HPDE6-E6E7 (cell line): ENCODE results near the gene UNC5C.

Experiments used
- DNase-seq: peaks from one replicate; pipeline ENCODE4 v3.0.0; 2011; ENCODE audit warnings: missing footprints; ENCODE audit errors: extremely low spot score

Gene UNC5C

DNA sequence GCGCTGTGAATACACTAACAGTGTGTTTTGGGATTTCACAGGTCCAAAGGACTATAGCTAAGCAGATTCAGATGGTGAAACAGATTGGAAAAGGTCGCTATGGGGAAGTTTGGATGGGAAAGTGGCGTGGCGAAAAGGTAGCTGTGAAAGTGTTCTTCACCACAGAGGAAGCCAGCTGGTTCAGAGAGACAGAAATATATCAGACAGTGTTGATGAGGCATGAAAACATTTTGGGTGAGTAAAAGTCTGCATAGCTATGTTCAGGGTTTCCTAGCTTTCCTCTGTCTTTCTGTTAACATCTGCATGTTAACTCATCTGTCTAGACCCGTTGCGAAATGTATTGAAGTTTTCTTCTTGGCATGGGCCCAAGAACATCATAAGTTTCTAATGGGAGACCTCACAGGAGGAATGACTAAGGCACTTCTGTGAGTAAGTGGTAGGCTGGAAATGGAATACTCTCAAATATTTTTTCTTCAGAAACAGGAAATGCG, 418.9 kb downstream of the UNC5C start:
- peak; percentile 71 for DNase-seq

DNA sequence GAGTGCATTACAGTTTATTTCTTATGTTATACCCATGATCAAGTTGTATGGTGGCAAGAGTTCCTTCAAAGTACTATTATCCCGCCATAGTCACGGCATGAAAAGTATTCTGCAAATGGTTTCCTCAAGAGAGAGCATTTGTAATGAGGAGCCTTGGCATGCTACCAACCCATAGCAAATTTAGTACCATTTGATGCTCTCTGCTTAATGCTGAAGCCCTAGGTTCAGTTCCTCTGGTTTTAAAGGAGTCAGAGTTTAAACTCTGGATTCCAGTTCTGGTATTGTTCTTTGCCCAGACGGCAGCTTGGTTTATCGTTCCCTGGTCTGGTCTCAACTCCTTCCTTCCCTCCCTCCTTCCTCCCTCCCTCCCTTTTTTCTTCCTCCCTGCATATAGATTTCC, 419.7 kb downstream of the UNC5C start:
- no peak for DNase-seq

DNA sequence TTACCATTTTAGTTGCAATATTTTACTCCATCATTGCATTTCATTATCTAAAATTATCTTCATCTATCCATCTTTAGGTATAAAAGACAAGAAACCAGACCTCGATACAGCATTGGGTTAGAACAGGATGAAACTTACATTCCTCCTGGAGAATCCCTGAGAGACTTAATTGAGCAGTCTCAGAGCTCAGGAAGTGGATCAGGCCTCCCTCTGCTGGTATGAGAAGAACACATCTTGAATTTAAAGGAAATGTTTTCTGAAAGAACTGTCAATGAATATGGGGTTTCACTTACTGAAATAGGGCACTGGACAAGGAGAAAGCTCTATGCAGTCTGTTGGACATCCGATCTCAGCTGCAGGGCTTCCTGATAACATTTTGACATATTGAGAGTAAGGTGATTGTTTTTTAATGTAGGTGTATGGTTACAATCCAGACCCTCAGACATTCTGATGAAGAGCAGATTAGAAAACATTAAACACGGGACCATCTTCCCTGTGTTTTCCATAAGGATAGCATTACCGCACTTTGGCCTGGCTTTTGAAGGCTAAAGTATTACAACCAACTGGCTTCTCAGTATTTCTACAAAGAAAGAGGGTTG, 423.8 kb downstream of the UNC5C start:
- peak; percentile 26 for DNase-seq

DNA sequence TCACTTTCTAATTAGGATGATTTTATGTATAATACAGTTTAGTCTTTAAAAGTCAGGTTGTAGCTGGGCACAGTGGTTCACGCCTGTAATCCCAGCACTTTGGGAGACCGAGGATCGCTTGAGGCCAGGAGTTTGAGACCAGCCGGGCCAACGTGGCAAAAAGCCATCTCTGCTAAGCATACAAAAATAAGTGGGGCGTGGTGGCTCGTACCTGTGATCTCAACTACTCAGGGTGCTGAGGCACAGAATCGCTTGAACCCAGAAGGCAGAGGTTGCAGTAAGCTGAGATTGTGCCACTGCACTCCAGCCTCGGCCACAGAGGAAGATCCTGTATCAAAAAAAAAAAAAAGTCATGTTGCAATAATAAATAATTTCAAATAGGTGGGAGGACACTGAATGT, 426.8 kb downstream of the UNC5C start:
- DNase-seq: no peak

DNA sequence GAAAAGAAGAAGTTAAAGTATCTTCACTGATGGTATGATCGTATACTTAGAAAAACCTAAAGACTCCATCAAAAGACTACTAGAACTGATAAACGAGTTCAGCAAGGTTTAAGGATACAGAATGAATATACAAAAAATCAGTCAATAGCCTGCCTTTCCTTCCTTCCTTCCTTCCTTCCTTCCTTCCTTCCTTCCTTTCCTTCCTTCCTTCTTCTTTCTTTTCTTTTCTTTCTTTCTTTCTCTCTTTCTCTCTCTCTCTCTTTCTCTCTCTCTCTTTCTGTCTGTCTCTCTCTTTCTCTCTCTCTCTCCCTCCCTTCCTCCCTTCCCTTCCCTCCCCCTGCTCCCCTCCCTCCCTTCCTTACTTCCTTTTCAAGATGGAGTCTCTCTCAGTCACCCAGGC, 428.3 kb downstream of the UNC5C start:
- no peak for DNase-seq

DNA sequence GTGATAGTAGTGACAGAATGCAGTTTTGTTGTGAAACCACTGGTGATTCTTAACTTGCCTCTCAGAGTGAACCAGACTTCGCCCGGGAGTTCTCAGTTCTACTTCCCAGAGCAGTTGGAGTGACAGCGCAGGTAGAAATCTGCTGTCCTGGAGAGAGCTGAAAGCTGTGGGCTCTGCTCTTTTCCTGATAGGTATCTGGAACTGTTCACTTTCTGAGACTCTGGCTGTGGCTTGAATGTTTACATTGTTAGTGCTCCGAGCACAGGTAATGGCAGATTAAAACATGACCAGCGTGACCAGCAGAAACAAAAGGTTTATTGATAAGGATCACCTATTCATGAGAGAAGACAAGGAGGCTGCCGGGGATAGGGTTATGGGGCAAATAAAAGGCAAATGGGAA, 430.3 kb downstream of the UNC5C start:
- no peak for DNase-seq

DNA sequence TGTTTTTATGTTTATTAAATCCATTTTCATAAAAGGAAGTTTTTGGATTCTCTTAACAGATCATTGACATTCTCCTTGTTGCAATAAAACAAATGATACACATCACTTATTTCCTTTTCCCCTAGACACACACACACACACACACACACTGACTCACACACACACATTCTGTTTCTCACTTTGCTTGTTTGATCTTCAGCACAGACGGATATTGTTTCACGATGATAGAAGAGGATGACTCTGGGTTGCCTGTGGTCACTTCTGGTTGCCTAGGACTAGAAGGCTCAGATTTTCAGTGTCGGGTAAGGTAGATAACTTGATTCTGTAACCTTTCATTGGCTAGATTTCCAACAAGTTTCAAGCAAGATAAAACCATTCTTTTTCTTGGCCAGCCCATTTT, 434.3 kb downstream of the UNC5C start:
- no peak for DNase-seq
